CD4-positive, CD25-positive, alpha-beta regulatory T cell (primary cell): ENCODE data around the gene NEIL1. TPM values are rescaled to one million over a fixed set of nuclear protein-coding genes. Genes with fewer than 3 reads are reported as not detected.
"Not testable (repeated sequence)": the region's sequence is repeated elsewhere in the genome, so short reads cannot be mapped to it uniquely, and the experiment has no call there.

Experiments
- ATAC-seq, 2 donors: fragments of 150-1000 bp; cut with Tn5 transposase; one replicate each; pipeline ENCODE4 v1.10.0; 2021; ENCODE audit warnings: low read depth in 2 of 2, moderate number of reproducible peaks in 2 of 2, moderate library complexity in 1 of 2
- DNase-seq, 3 donors: peaks; one replicate each; pipeline versions ENCODE4 v3.0.0 to v3.0.0-alpha.2; 2012 to 2022; ENCODE audit warnings: mixed read lengths in 1 of 3
- H3K27ac ChIP-seq: one replicate; pipeline ENCODE4 v1.7.0; 2013; ENCODE audit warnings: mild to moderate bottlenecking, low read length; ENCODE audit not compliant: insufficient read depth, poor library complexity, severe bottlenecking
- H3K27me3 ChIP-seq: one replicate; pipeline ENCODE4 v1.7.0; 2013; ENCODE audit warnings: low read length; ENCODE audit not compliant: control insufficient read depth, insufficient read depth
- H3K36me3 ChIP-seq: one replicate; pipeline ENCODE4 v1.7.0; 2013; ENCODE audit warnings: mild to moderate bottlenecking, low read length, moderate library complexity; ENCODE audit not compliant: control insufficient read depth, insufficient read depth
- H3K4me1 ChIP-seq: 2 replicates; pipeline ENCODE4 v1.7.0; 2013; ENCODE audit warnings: mild to moderate bottlenecking, low read length; ENCODE audit not compliant: insufficient read depth, control insufficient read depth, poor library complexity, severe bottlenecking
- H3K4me3 ChIP-seq: one replicate; pipeline ENCODE4 v1.7.0; 2013; ENCODE audit warnings: low read depth, mild to moderate bottlenecking, low read length, moderate library complexity
- H3K9me3 ChIP-seq, 2 experiments: 1 replicate in 1 of 2; 2 replicates in 1 of 2; pipeline ENCODE4 v1.7.0; 2013; ENCODE audit warnings: low read length in 2 of 2, mild to moderate bottlenecking in 1 of 2, moderate library complexity in 1 of 2; ENCODE audit not compliant: control insufficient read depth in 2 of 2
- H3K27ac Mint-ChIP-seq, 3 donors: one replicate each; pipeline ENCODE4 v1.8.0; 2020 to 2022; ENCODE audit warnings: mild to moderate bottlenecking in 3 of 3, mixed read lengths in 3 of 3, moderate library complexity in 2 of 3
- H3K27me3 Mint-ChIP-seq: one replicate; pipeline ENCODE4 v1.8.0; 2022; ENCODE audit warnings: mild to moderate bottlenecking, mixed read lengths
- H3K36me3 Mint-ChIP-seq: one replicate; pipeline ENCODE4 v1.8.0; 2020; ENCODE audit warnings: mixed read lengths
- H3K4me1 Mint-ChIP-seq, 4 donors: one replicate each; pipeline ENCODE4 v1.8.0; 2020 to 2022; ENCODE audit warnings: mixed read lengths in 4 of 4, mild to moderate bottlenecking in 1 of 4
- H3K4me3 Mint-ChIP-seq, 4 donors: one replicate each; pipeline ENCODE4 v1.8.0; 2020 to 2022; ENCODE audit warnings: mild to moderate bottlenecking in 4 of 4, mixed read lengths in 4 of 4, moderate library complexity in 3 of 4
- H3K9me3 Mint-ChIP-seq, 7 donors: one replicate each; pipeline ENCODE4 v1.8.0; 2020 to 2022; ENCODE audit warnings: mixed read lengths in 7 of 7, mild to moderate bottlenecking in 3 of 7, moderate library complexity in 2 of 7
- polyA plus RNA-seq, 4 donors: library from polyadenylated mRNA; unstranded; fragments of 300-500 nt; fragmentation: Illumina TruSeq; gene quantifications; one replicate each; pipeline ENCODE4 v1.2.3, GENCODE V29; 2021
- total RNA-seq: library from RNA; stranded (reverse); gene quantifications from one replicate; pipeline ENCODE4 v1.2.3, GENCODE V29; 2022

NEIL1 gene
- total and polyA plus RNA-seq, 5 donors from 2014 or later, result 1.1 to 23.7 (median 1.6) TPM

GRCh38 chr15:75325922-75326321, 20.9 kb upstream of the NEIL1 start:
- Histone ChIP-seq H3K27ac (no peak overlapping the region), H3K9me3 (no peaks in the 10 kb centered on the region), H3K36me3 (no peaks in the 10 kb centered on the region), H3K27me3 (no peaks in the 10 kb centered on the region), H3K4me3 (no peak overlapping the region), H3K4me1 (no peaks in the 10 kb centered on the region)
- no peaks in the 10 kb centered on the region for H3K9me3 Mint-ChIP-seq
- H3K4me3 Mint-ChIP-seq, result no peak overlapping the region
- H3K27me3 Mint-ChIP-seq, result no peaks in the 10 kb centered on the region
- H3K4me1 Mint-ChIP-seq, result no peaks in the 10 kb centered on the region
- H3K27ac Mint-ChIP-seq, result no peak overlapping the region
- ATAC-seq (no peak), DNase-seq (no peak)
- no peaks in the 10 kb centered on the region for H3K36me3 Mint-ChIP-seq

- Mint-ChIP-seq H3K9me3 (no peaks in the 10 kb centered on the region), H3K36me3 (no peaks in the 10 kb centered on the region), H3K4me1 (no peaks in the 10 kb centered on the region), H3K27ac (no peak overlapping the region), H3K27me3 (no peaks in the 10 kb centered on the region), H3K4me3 (no peak overlapping the region)
- H3K9me3 ChIP-seq, result no peaks in the 10 kb centered on the region
- H3K36me3 ChIP-seq, result no peaks in the 10 kb centered on the region
- H3K27ac ChIP-seq, result no peak overlapping the region
- no peaks in the 10 kb centered on the region for H3K27me3 ChIP-seq
- H3K4me1 ChIP-seq, result no peaks in the 10 kb centered on the region
- H3K4me3 ChIP-seq, result no peak overlapping the region
- no peak for ATAC-seq
- DNase-seq, result no peak
These were observed 19.8 kb upstream of the NEIL1 start for GRCh38 chr15:75327005-75327404.

GRCh38 chr15:75327491-75327890, 19.3 kb upstream of the NEIL1 start:
- no peaks in the 10 kb centered on the region for H3K4me1 ChIP-seq
- no peaks in the 10 kb centered on the region for H3K27me3 Mint-ChIP-seq
- ATAC-seq (no peak), DNase-seq (no peak)
- no peaks in the 10 kb centered on the region for H3K9me3 Mint-ChIP-seq
- H3K4me3 Mint-ChIP-seq, result no peak overlapping the region
- H3K27me3 ChIP-seq, result no peaks in the 10 kb centered on the region
- H3K9me3 ChIP-seq, result no peaks in the 10 kb centered on the region
- no peaks in the 10 kb centered on the region for H3K36me3 ChIP-seq
- no peak overlapping the region for H3K4me3 ChIP-seq
- no peak overlapping the region for H3K27ac Mint-ChIP-seq
- H3K36me3 Mint-ChIP-seq, result no peaks in the 10 kb centered on the region
- no peak overlapping the region for H3K27ac ChIP-seq
- no peaks in the 10 kb centered on the region for H3K4me1 Mint-ChIP-seq

- no peaks in the 10 kb centered on the region for H3K27me3 Mint-ChIP-seq
- no peaks in the 10 kb centered on the region for H3K9me3 Mint-ChIP-seq
- Histone ChIP-seq H3K36me3 (no peaks in the 10 kb centered on the region), H3K27me3 (no peaks in the 10 kb centered on the region), H3K27ac (no peak overlapping the region), H3K9me3 (no peaks in the 10 kb centered on the region), H3K4me3 (no peak overlapping the region), H3K4me1 (no peaks in the 10 kb centered on the region)
- H3K27ac Mint-ChIP-seq, result no peak overlapping the region
- no peak for ATAC-seq
- H3K4me1 Mint-ChIP-seq, result no peaks in the 10 kb centered on the region
- no peaks in the 10 kb centered on the region for H3K36me3 Mint-ChIP-seq
- no peak overlapping the region for H3K4me3 Mint-ChIP-seq
- DNase-seq, result no peak
These were observed 18.1 kb upstream of the NEIL1 start for GRCh38 chr15:75328493-75329314.

GRCh38 chr15:75329571-75329970, 17.3 kb upstream of the NEIL1 start:
- no peaks in the 10 kb centered on the region for H3K9me3 Mint-ChIP-seq
- no peaks in the 10 kb centered on the region for H3K9me3 ChIP-seq
- no peak for DNase-seq
- H3K27ac Mint-ChIP-seq, result no peak overlapping the region
- no peak for ATAC-seq
- H3K36me3 Mint-ChIP-seq, result no peaks in the 10 kb centered on the region
- H3K4me1 Mint-ChIP-seq, result no peaks in the 10 kb centered on the region
- H3K27me3 ChIP-seq, result no peaks in the 10 kb centered on the region
- H3K27ac ChIP-seq, result no peak overlapping the region
- H3K4me3 ChIP-seq, result no peak overlapping the region
- no peak overlapping the region for H3K4me3 Mint-ChIP-seq
- no peaks in the 10 kb centered on the region for H3K4me1 ChIP-seq
- H3K36me3 ChIP-seq, result no peaks in the 10 kb centered on the region
- H3K27me3 Mint-ChIP-seq, result no peaks in the 10 kb centered on the region

- not testable (repeated sequence) for H3K9me3 Mint-ChIP-seq, H3K36me3 Mint-ChIP-seq, H3K4me3 ChIP-seq, H3K27me3 Mint-ChIP-seq, H3K36me3 ChIP-seq, H3K9me3 ChIP-seq, H3K27me3 ChIP-seq, DNase-seq, H3K27ac ChIP-seq, H3K27ac Mint-ChIP-seq, ATAC-seq
- Mint-ChIP-seq H3K4me3 (peak overlapping the region in 1 of 4 donors; percentile 11), H3K4me1 (peaks cover 5 to 19% (median 15%) of the 10 kb centered on the region in 4 donors)
- peaks cover 16% of the 10 kb centered on the region for H3K4me1 ChIP-seq
These were observed 14.7 kb upstream of the NEIL1 start for GRCh38 chr15:75332093-75332492.

GRCh38 chr15:75333654-75334419, 13.0 kb upstream of the NEIL1 start:
- not testable (repeated sequence) for H3K36me3 Mint-ChIP-seq, ATAC-seq, H3K27me3 ChIP-seq, DNase-seq, H3K27ac ChIP-seq, H3K9me3 ChIP-seq, H3K36me3 ChIP-seq, H3K27ac Mint-ChIP-seq, H3K4me3 ChIP-seq, H3K9me3 Mint-ChIP-seq, H3K27me3 Mint-ChIP-seq
- H3K4me3 Mint-ChIP-seq, result peak overlapping the region in 1 of 4 donors; percentile 97
- H3K4me1 ChIP-seq, result peaks cover 17% of the 10 kb centered on the region
- H3K4me1 Mint-ChIP-seq, result peaks cover 5 to 28% (median 19%) of the 10 kb centered on the region in 4 donors
